IMR-90 (cell line): ENCODE measurements around the gene SHROOM3. TPM values are rescaled to one million over a fixed set of nuclear protein-coding genes. Genes with fewer than 3 reads are reported as not detected.

ENCODE experiments used
- ATAC-seq: fragments of 200-7000 bp; cut with Tn5 transposase; 2 replicates; pipeline ENCODE4 v1.9.1; 2020; ENCODE audit warnings: low read depth, mild to moderate bottlenecking, moderate library complexity
- BruUV-seq: library from RNA; stranded (reverse); fragments of 400-500 nt; replicated peaks from 2 replicates; lab custom pipeline; 2021; lab: Mats Ljungman, UMichigan
- CTCF ChIA-PET: fragments of 300-600 bp; formaldehyde crosslinking; extraction: SDS; loops from one replicate; lab custom pipeline; 2021; ENCODE audit warnings: antibody characterized with exemption; lab: Yijun Ruan, JAX
- POLR2A ChIA-PET: fragments of 300-600 bp; sonication (Branson Sonifier 250); formaldehyde crosslinking; loops from one replicate; lab custom pipeline; 2022; ENCODE audit warnings: antibody characterized with exemption; ENCODE audit not compliant: unreplicated experiment; lab: Charles Lee
- DNase-seq: peaks from one replicate; pipeline ENCODE4 v3.0.0; 2013
- H2AFZ ChIP-seq: replicated peaks from 2 replicates; pipeline ENCODE3; 2013; ENCODE audit warnings: low read length, mild to moderate bottlenecking; ENCODE audit not compliant: poor library complexity
- H2AK5ac ChIP-seq: 2 replicates; pipeline ENCODE4 v1.6.1; 2013; ENCODE audit warnings: low read depth, low read length, inconsistent platforms
- H2AK9ac ChIP-seq: replicated peaks from 2 replicates; pipeline ENCODE3; 2013; ENCODE audit warnings: mild to moderate bottlenecking, low read depth, low read length, moderate library complexity; ENCODE audit not compliant: poor library complexity
- H2BK120ac ChIP-seq: 2 replicates; pipeline ENCODE4 v1.6.1; 2013; ENCODE audit warnings: low read depth, low read length, inconsistent platforms
- H2BK15ac ChIP-seq: 3 replicates; pipeline ENCODE4 v1.6.1; 2013; ENCODE audit warnings: low read depth, low read length, inconsistent platforms
- H2BK20ac ChIP-seq: 2 replicates; pipeline ENCODE4 v1.6.1; 2013; ENCODE audit warnings: low read depth, mild to moderate bottlenecking, inconsistent platforms, low read length, moderate library complexity
- H2BK5ac ChIP-seq: 2 replicates; pipeline ENCODE4 v1.6.1; 2013; ENCODE audit warnings: mild to moderate bottlenecking, low read depth, low read length, inconsistent platforms; ENCODE audit not compliant: poor library complexity, severe bottlenecking
- H3K14ac ChIP-seq: replicated peaks from 2 replicates; pipeline ENCODE4 v1.6.1; 2013; ENCODE audit warnings: low read depth, low read length, inconsistent platforms
- H3K18ac ChIP-seq: 2 replicates; pipeline ENCODE4 v1.6.1; 2013; ENCODE audit warnings: low read depth, low read length, control low read depth
- H3K23ac ChIP-seq: 2 replicates; pipeline ENCODE4 v1.6.1; 2013; ENCODE audit warnings: low read depth, low read length, inconsistent platforms
- H3K27ac ChIP-seq: 2 replicates; pipeline ENCODE4 v1.5.1; 2013; ENCODE audit warnings: mild to moderate bottlenecking, control low read depth, low read length; ENCODE audit not compliant: insufficient read depth
- H3K27me3 ChIP-seq: 2 replicates; pipeline ENCODE4 v1.6.1; 2013; ENCODE audit warnings: low read length; ENCODE audit not compliant: control insufficient read depth, insufficient read depth
- H3K36me3 ChIP-seq: 2 replicates; pipeline ENCODE4 v1.6.1; 2013; ENCODE audit warnings: low read length, mixed read lengths; ENCODE audit not compliant: control insufficient read depth, insufficient read depth
- H3K4ac ChIP-seq: 2 replicates; pipeline ENCODE4 v1.6.1; 2013; ENCODE audit warnings: low read depth, low read length, inconsistent platforms
- H3K4me1 ChIP-seq: 2 replicates; pipeline ENCODE4 v1.6.1; 2013; ENCODE audit warnings: low read length, mixed read lengths; ENCODE audit not compliant: control insufficient read depth, insufficient read depth
- H3K4me2 ChIP-seq: 2 replicates; pipeline ENCODE4 v1.6.1; 2013; ENCODE audit warnings: low read depth, mild to moderate bottlenecking, control low read depth, low read length, moderate library complexity
- H3K4me3 ChIP-seq: 2 replicates; pipeline ENCODE4 v1.5.1; 2013; ENCODE audit warnings: low read depth, mild to moderate bottlenecking, control low read depth, low read length, moderate library complexity; ENCODE audit not compliant: insufficient read depth
- H3K56ac ChIP-seq: 2 replicates; pipeline ENCODE4 v1.6.1; 2013; ENCODE audit warnings: low read length, inconsistent platforms; ENCODE audit not compliant: insufficient read depth; ENCODE audit errors: extremely low read depth
- H3K79me1 ChIP-seq, 2 experiments: 2 replicates each; pipeline ENCODE4 v1.6.1; 2013; ENCODE audit warnings: low read length in 2 of 2, inconsistent platforms in 1 of 2, low read depth in 1 of 2
- H3K9ac ChIP-seq: 2 replicates; pipeline ENCODE4 v1.6.1; 2013; ENCODE audit warnings: low read depth, low read length, control low read depth
- H3K9me1 ChIP-seq: 2 replicates; pipeline ENCODE4 v1.6.1; 2013; ENCODE audit warnings: low read length, inconsistent platforms; ENCODE audit not compliant: insufficient read depth
- H3K9me3 ChIP-seq: 2 replicates; pipeline ENCODE4 v1.6.1; 2013; ENCODE audit warnings: low read length; ENCODE audit not compliant: control insufficient read depth, insufficient read depth
- H4K20me1 ChIP-seq: 2 replicates; pipeline ENCODE4 v1.6.1; 2013; ENCODE audit warnings: low read length, inconsistent platforms; ENCODE audit not compliant: insufficient read depth
- H4K5ac ChIP-seq: 2 replicates; pipeline ENCODE4 v1.6.1; 2013; ENCODE audit warnings: mild to moderate bottlenecking, low read depth, low read length, control low read depth
- H4K8ac ChIP-seq, 2 experiments: 2 replicates each; pipeline ENCODE4 v1.6.1; 2013; ENCODE audit warnings: low read depth in 2 of 2, low read length in 2 of 2, control low read depth in 1 of 2, inconsistent platforms in 1 of 2
- H4K91ac ChIP-seq: 2 replicates; pipeline ENCODE4 v1.6.1; 2013; ENCODE audit warnings: low read depth, low read length, inconsistent platforms; ENCODE audit not compliant: insufficient read depth
- BHLHE40 ChIP-seq: fragments of 150-350 bp; IDR thresholded peaks from 2 replicates; pipeline ENCODE4 v1.6.1; 2016; ENCODE audit warnings: mild to moderate bottlenecking, low read depth, low read length
- CEBPB ChIP-seq: IDR thresholded peaks from 2 replicates; pipeline ENCODE4 v1.6.1; 2012; ENCODE audit warnings: low read depth, low read length, improper control_type of control experiment
- CHD1 ChIP-seq: IDR thresholded peaks from 2 replicates; pipeline ENCODE4 v1.6.1; 2012; ENCODE audit warnings: low read depth, low read length, improper control_type of control experiment
- CTCF ChIP-seq: conservative IDR thresholded peaks from 2 replicates; pipeline ENCODE4 v1.5.1; 2012; ENCODE audit warnings: mild to moderate bottlenecking, low read depth, low read length, improper control_type of control experiment
- FOS ChIP-seq: fragments of 150-350 bp; IDR thresholded peaks from 2 replicates; pipeline ENCODE4 v1.6.1; 2016; ENCODE audit warnings: low read depth, low read length
- MAFK ChIP-seq: IDR thresholded peaks from 2 replicates; pipeline ENCODE4 v1.6.1; 2012; ENCODE audit warnings: low read depth, low read length, improper control_type of control experiment
- MAZ ChIP-seq: IDR thresholded peaks from 2 replicates; pipeline ENCODE4 v1.6.1; 2012; ENCODE audit warnings: low read depth, mild to moderate bottlenecking, low read length, improper control_type of control experiment, moderate library complexity, borderline replicate concordance
- MXI1 ChIP-seq: IDR thresholded peaks from 2 replicates; pipeline ENCODE4 v1.6.1; 2012; ENCODE audit warnings: low read depth, mild to moderate bottlenecking, low read length, moderate library complexity, borderline replicate concordance
- NFE2L2 ChIP-seq: fragments of 150-350 bp; IDR thresholded peaks from 2 replicates; pipeline ENCODE4 v1.6.1; 2016; ENCODE audit warnings: low read depth, mild to moderate bottlenecking, low read length
- POLR2A ChIP-seq: IDR thresholded peaks from 2 replicates; pipeline ENCODE4 v1.6.1; 2012; ENCODE audit warnings: mild to moderate bottlenecking, low read depth, low read length
- RAD21 ChIP-seq: IDR thresholded peaks from 2 replicates; pipeline ENCODE4 v1.6.1; 2012; ENCODE audit warnings: low read length, improper control_type of control experiment
- RCOR1 ChIP-seq: IDR thresholded peaks from 2 replicates; pipeline ENCODE4 v1.6.1; 2012; ENCODE audit warnings: mild to moderate bottlenecking, low read length, improper control_type of control experiment; ENCODE audit not compliant: insufficient replicate concordance
- RFX5 ChIP-seq: IDR thresholded peaks from 2 replicates; pipeline ENCODE4 v1.8.0; 2012; ENCODE audit warnings: low read depth, mild to moderate bottlenecking, low read length, moderate library complexity
- SMC3 ChIP-seq: fragments of 150-350 bp; IDR thresholded peaks from 2 replicates; pipeline ENCODE4 v1.6.1; 2016; ENCODE audit warnings: low read depth, mild to moderate bottlenecking, antibody characterized with exemption, low read length, moderate library complexity
- USF2 ChIP-seq: fragments of 150-350 bp; IDR thresholded peaks from 2 replicates; pipeline ENCODE4 v1.6.1; 2017; ENCODE audit warnings: mild to moderate bottlenecking, antibody characterized with exemption, low read length, low read depth
- WGBS, 2 experiments: methylation state at CpG; one replicate each; pipeline versions ENCODE4 v1.1.5 to v1.1.7; 2013; ENCODE audit warnings: missing lambda C conversion rate in 2 of 2; ENCODE audit not compliant: insufficient read length in 1 of 2; ENCODE audit errors: extremely low coverage in 2 of 2; 5-methylcytosine and 5-hydroxymethylcytosine counted together
- dilution Hi-C: fragments of 300-500 bp; cut with HindIII; formaldehyde crosslinking; loops from one replicate; pipeline ENCODE4 v1.14.3; 2018; ENCODE audit warnings: low sequenced_read_pairs; ENCODE audit not compliant: unreplicated experiment
- in situ Hi-C: fragments of 300-500 bp; cut with MboI; formaldehyde crosslinking; loops from 3 replicates; pipeline ENCODE4 v1.14.3; 2019; ENCODE audit warnings: low sequenced_read_pairs, inconsistent platforms, mixed read lengths
- intact Hi-C: fragments of 100-400 bp; cut with micrococcal nuclease; formaldehyde crosslinking; loops from 2 replicates; pipeline ENCODE4 v1.10.0; 2022
- polyA plus RNA-seq, 3 experiments: library from polyadenylated mRNA; depleted of rRNA; stranded (reverse); fragments of >200 nt; gene quantifications; 2 replicates each; pipeline ENCODE4 v1.2.3, GENCODE V29; 2012; ENCODE audit warnings: low replicate concordance in 1 of 3
- total RNA-seq: library from RNA; depleted of rRNA; stranded (reverse); fragments of >200 nt; gene quantifications from 2 replicates; pipeline ENCODE4 v1.2.3, GENCODE V29; 2012
- TF ChIP-seq, protein P1 (sequence below): fragments of 150-350 bp; IDR thresholded peaks from 2 replicates; pipeline ENCODE4 v1.6.1; 2016; ENCODE audit warnings: low read depth, mild to moderate bottlenecking, low read length, moderate library complexity, borderline replicate concordance

The SHROOM3 gene
- total and polyA plus RNA-seq, 2 of the 4 experiments (the other 2 are of a cell fraction): 10.8 to 19.5 TPM

GRCh38 chr4:76659103-76659490 is 224.1 kb downstream of the SHROOM3 start:
- H4K8ac ChIP-seq: peak overlapping the region; percentile 87 to 98
- in situ Hi-C loops (no loop called here), intact Hi-C loops (loop anchor here (10.0 kb wide), 1 partner anchor 144 kb away; no protein-coding TSS in a partner anchor), dilution Hi-C loops (no loop called here)
- TF ChIP-seq USF2 (no peak), FOS (no peak), RFX5 (no peak), RCOR1 (no peak), CTCF (no peak), MAZ (no peak), SMC3 (no peak), CHD1 (no peak), POLR2A (no peak), RAD21 (no peak), NFE2L2 (no peak), CEBPB (no peak), MXI1 (no peak), MAFK (no peak), BHLHE40 (no peak)
- TF ChIP-seq, protein P1, sequence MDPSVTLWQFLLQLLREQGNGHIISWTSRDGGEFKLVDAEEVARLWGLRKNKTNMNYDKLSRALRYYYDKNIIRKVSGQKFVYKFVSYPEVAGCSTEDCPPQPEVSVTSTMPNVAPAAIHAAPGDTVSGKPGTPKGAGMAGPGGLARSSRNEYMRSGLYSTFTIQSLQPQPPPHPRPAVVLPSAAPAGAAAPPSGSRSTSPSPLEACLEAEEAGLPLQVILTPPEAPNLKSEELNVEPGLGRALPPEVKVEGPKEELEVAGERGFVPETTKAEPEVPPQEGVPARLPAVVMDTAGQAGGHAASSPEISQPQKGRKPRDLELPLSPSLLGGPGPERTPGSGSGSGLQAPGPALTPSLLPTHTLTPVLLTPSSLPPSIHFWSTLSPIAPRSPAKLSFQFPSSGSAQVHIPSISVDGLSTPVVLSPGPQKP: no peak
- no TSS peak for BruUV-seq
- POLR2A ChIA-PET: interaction anchor here (0.6 kb wide), 1 partner anchor 68 kb away, joined by 9 read pairs; no protein-coding TSS in a partner anchor
- peak overlapping the region; percentile 100 for H2BK5ac ChIP-seq
- no peaks in the 10 kb centered on the region for H3K36me3 ChIP-seq
- peak overlapping the region; percentile 100 for H2BK120ac ChIP-seq
- H3K56ac ChIP-seq: peak overlapping the region; percentile 95
- peaks cover 3% of the 10 kb centered on the region; the same call in 1 of the 2 replicates for H4K20me1 ChIP-seq
- peak overlapping the region; percentile 81 for H3K27ac ChIP-seq
- H4K5ac ChIP-seq: peak overlapping the region; percentile 90
- peak overlapping the region; percentile 97 for H2AK9ac ChIP-seq
- H3K9ac ChIP-seq: peak overlapping the region; percentile 26
- H2AK5ac ChIP-seq: peak overlapping the region; percentile 99
- H3K9me1 ChIP-seq: peaks cover 13% of the 10 kb centered on the region
- ATAC-seq: no peak
- H2BK15ac ChIP-seq: peak overlapping the region; percentile 100; the same call in 2 of the 3 replicates
- peak overlapping the region; percentile 99 for H3K23ac ChIP-seq
- no CpG with 5 or more reads among the region's 1 CpG for WGBS, 2 experiments
- H2AFZ ChIP-seq: peak overlapping the region; percentile 80
- CTCF ChIA-PET: interaction anchor here (0.6 to 0.7 kb wide), 2 partner anchors 327 to 663 kb away, joined by 3 read pairs; no protein-coding TSS in a partner anchor
- peaks cover 17% of the 10 kb centered on the region for H3K4me1 ChIP-seq
- H3K79me1 ChIP-seq: peaks cover 0 to 20% of the 10 kb centered on the region in 2 experiments; a peak in 3 of 4 replicates
- peak overlapping the region; percentile 100 for H3K4ac ChIP-seq
- no peak overlapping the region for H3K4me3 ChIP-seq
- H2BK20ac ChIP-seq: peak overlapping the region; percentile 100
- no peaks in the 10 kb centered on the region for H3K9me3 ChIP-seq
- peak overlapping the region; percentile 99 for H3K14ac ChIP-seq
- H3K18ac ChIP-seq: peak overlapping the region; percentile 100
- H3K4me2 ChIP-seq: peak overlapping the region; percentile 69
- peak; percentile 55 for DNase-seq
- peak overlapping the region; percentile 99 for H4K91ac ChIP-seq
- H3K27me3 ChIP-seq: no peaks in the 10 kb centered on the region
